GM23338 (cell line): ENCODE measurements around the gene TIMM23. TPM values are rescaled to one million over a fixed set of nuclear protein-coding genes. Genes with fewer than 3 reads are reported as not detected.

Experiments
- ATAC-seq: fragments of 200-7000 bp; cut with Tn5 transposase; 3 replicates; pipeline ENCODE4 v1.9.1; 2020
- DNase-seq: peaks from one replicate; pipeline ENCODE4 v3.0.0-alpha.2; 2015; ENCODE audit warnings: low spot score
- H2AFZ ChIP-seq: fragments of 200-600 bp; sonication (generic); 2 replicates; pipeline ENCODE4 v1.8.0; 2016; ENCODE audit warnings: antibody characterized with exemption, mild to moderate bottlenecking, moderate library complexity
- H3F3A ChIP-seq: fragments of 200-600 bp; sonication (generic); replicated peaks from 2 replicates; pipeline ENCODE4 v1.8.0; 2017; ENCODE audit warnings: antibody characterized with exemption, mixed run types, low read depth
- H3K27ac ChIP-seq: fragments of 200-600 bp; sonication (generic); 2 replicates; pipeline ENCODE4 v1.6.1; 2016; ENCODE audit warnings: low read depth
- H3K27me3 ChIP-seq: fragments of 200-600 bp; sonication (generic); 2 replicates; pipeline ENCODE4 v1.8.0; 2016; ENCODE audit warnings: mild to moderate bottlenecking, mixed run types, moderate library complexity; ENCODE audit not compliant: insufficient read depth
- H3K36me3 ChIP-seq: fragments of 200-600 bp; sonication (generic); 2 replicates; pipeline ENCODE4 v1.8.0; 2016; ENCODE audit warnings: mild to moderate bottlenecking; ENCODE audit not compliant: insufficient read depth
- H3K4me1 ChIP-seq: fragments of 200-600 bp; sonication (generic); 2 replicates; pipeline ENCODE4 v1.8.0; 2016; ENCODE audit warnings: mild to moderate bottlenecking, moderate library complexity; ENCODE audit not compliant: insufficient read depth
- H3K4me2 ChIP-seq: fragments of 200-600 bp; sonication (generic); 2 replicates; pipeline ENCODE4 v1.7.1; 2017; ENCODE audit warnings: mixed run types
- H3K4me3 ChIP-seq: fragments of 200-600 bp; sonication (generic); 2 replicates; pipeline ENCODE4 v1.6.1; 2016; ENCODE audit warnings: mixed run types
- H3K79me2 ChIP-seq: fragments of 200-600 bp; sonication (generic); replicated peaks from 2 replicates; pipeline ENCODE4 v1.8.0; 2017; ENCODE audit warnings: mild to moderate bottlenecking; ENCODE audit not compliant: insufficient read depth
- H3K9me2 ChIP-seq: fragments of 200-600 bp; sonication (generic); 2 replicates; pipeline ENCODE4 v1.8.0; 2017; ENCODE audit not compliant: insufficient read depth
- H4K20me1 ChIP-seq: fragments of 200-600 bp; sonication (generic); replicated peaks from 2 replicates; pipeline ENCODE4 v1.8.0; 2017; ENCODE audit warnings: mild to moderate bottlenecking; ENCODE audit not compliant: insufficient read depth
- H3K27ac Mint-ChIP-seq: 2 replicates; pipeline ENCODE4 v1.8.0; 2020; ENCODE audit warnings: inconsistent platforms, mild to moderate bottlenecking, moderate library complexity, mixed read lengths
- H3K27me3 Mint-ChIP-seq: 3 replicates; pipeline ENCODE4 v1.8.0; 2022; ENCODE audit warnings: low read depth, mild to moderate bottlenecking, moderate library complexity, mixed read lengths, inconsistent platforms; ENCODE audit not compliant: insufficient read depth, poor library complexity
- H3K36me3 Mint-ChIP-seq: 3 replicates; pipeline ENCODE4 v1.8.0; 2021; ENCODE audit warnings: low read depth, mild to moderate bottlenecking, inconsistent platforms, moderate library complexity, mixed read lengths
- H3K4me1 Mint-ChIP-seq: 3 replicates; pipeline ENCODE4 v1.8.0; 2020; ENCODE audit warnings: mild to moderate bottlenecking, inconsistent platforms, mixed read lengths
- H3K4me3 Mint-ChIP-seq: 3 replicates; pipeline ENCODE4 v1.8.0; 2021; ENCODE audit warnings: moderate library complexity, mild to moderate bottlenecking, inconsistent platforms, mixed read lengths
- H3K9me3 Mint-ChIP-seq: 3 replicates; pipeline ENCODE4 v1.8.0; 2020; ENCODE audit warnings: moderate library complexity, mild to moderate bottlenecking, inconsistent platforms, mixed read lengths
- CTCF ChIP-seq, 2 experiments: fragments of 200-600 bp in 1 of 2; sonication (generic) in 1 of 2; conservative IDR thresholded peaks; 2 replicates each; pipeline versions ENCODE4 v1.5.1 to v1.6.1; 2016 to 2017; ENCODE audit warnings: antibody characterized with exemption in 2 of 2, low read depth in 2 of 2, mild to moderate bottlenecking in 2 of 2, moderate library complexity in 1 of 2
- EZH2 ChIP-seq: fragments of 200-600 bp; sonication (generic); IDR thresholded peaks from one replicate; pipeline ENCODE4 v1.8.0; 2017; ENCODE audit warnings: antibody characterized with exemption, mild to moderate bottlenecking, low read depth; ENCODE audit not compliant: unreplicated experiment
- EZH2phosphoT487 ChIP-seq: fragments of 200-600 bp; sonication (generic); IDR thresholded peaks from one replicate; pipeline ENCODE4 v1.8.1; 2018; ENCODE audit warnings: antibody characterized with exemption; ENCODE audit not compliant: unreplicated experiment
- JUNB ChIP-seq: IDR thresholded peaks from one replicate; pipeline ENCODE4 v1.6.1; 2016; ENCODE audit warnings: antibody characterized with exemption; ENCODE audit not compliant: unreplicated experiment
- NANOG ChIP-seq: IDR thresholded peaks from 2 replicates; pipeline ENCODE4 v1.6.1; 2016; ENCODE audit warnings: antibody characterized with exemption, borderline replicate concordance
- POLR2AphosphoS5 ChIP-seq: IDR thresholded peaks from 2 replicates; pipeline ENCODE4 v1.6.1; 2016; ENCODE audit warnings: antibody characterized with exemption, low read depth
- STAT1 ChIP-seq: IDR thresholded peaks from one replicate; pipeline ENCODE4 v1.6.1; 2016; ENCODE audit warnings: antibody characterized with exemption; ENCODE audit not compliant: unreplicated experiment
- ZNF114 ChIP-seq: fragments of 250-450 bp; sonication (Bioruptor Pico); IDR thresholded peaks from 2 replicates; pipeline ENCODE4 v1.5.0; 2020; ENCODE audit warnings: mild to moderate bottlenecking, moderate library complexity
- ZNF331 ChIP-seq: fragments of 250-450 bp; sonication (Bioruptor Pico); IDR thresholded peaks from 2 replicates; pipeline ENCODE4 v1.5.0; 2020; ENCODE audit warnings: low read depth, mild to moderate bottlenecking, moderate library complexity
- polyA plus RNA-seq: library from polyadenylated mRNA; unstranded; fragments of >200 nt; fragmentation: Nextera tagmentation; extraction: Ambion mirVana; gene quantifications from 2 replicates; pipeline ENCODE4 v1.2.1, GENCODE V29; 2016
- total RNA-seq: library from RNA; depleted of rRNA; stranded (reverse); fragments of >200 nt; shearing (Covaris generic); gene quantifications from 2 replicates; pipeline ENCODE4 v1.2.3, GENCODE V29; 2014
- TF ChIP-seq, protein P1 (sequence below): IDR thresholded peaks from one replicate; pipeline ENCODE4 v1.6.1; 2018; ENCODE audit warnings: antibody characterized with exemption; ENCODE audit not compliant: unreplicated experiment
- TF ChIP-seq, protein P2 (sequence below): fragments of 250-450 bp; sonication (Bioruptor Pico); IDR thresholded peaks from 2 replicates; pipeline ENCODE4 v1.5.0; 2020; ENCODE audit warnings: mild to moderate bottlenecking, moderate library complexity

TIMM23 gene
- total and polyA plus RNA-seq, 2 experiments from 2014 or later: 120 to 218 TPM

DNA sequence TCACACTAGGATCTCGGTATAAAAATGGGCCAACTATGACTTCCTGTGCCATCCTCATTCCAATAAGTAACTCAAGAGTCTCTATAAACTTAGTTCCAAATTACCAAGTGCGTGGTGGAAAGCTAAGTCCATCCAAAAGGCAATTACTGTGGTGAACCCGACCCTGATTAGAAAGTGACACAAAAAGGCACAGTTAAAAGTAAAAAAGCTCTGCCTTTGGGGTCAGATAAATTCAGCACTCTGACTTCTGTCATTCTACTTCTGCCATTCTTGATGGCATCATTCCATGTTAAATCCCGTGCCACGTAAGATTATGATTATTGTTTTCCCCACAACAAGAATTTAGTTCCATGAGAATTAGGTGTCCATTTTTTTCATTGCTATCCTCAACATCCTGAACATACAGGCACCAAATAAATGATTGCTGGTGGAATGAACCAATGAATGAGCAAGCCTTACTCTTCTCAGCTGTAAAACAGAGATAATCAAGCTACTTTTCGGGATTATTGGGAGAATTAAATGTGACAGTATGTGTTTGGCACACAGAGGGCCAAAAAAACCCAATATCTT is 57.3 kb downstream of the TIMM23 start (continued):
- no peak for TF ChIP-seq EZH2
- TF ChIP-seq STAT1: no peak
- TF ChIP-seq ZNF114: no peak
- no peak for TF ChIP-seq NANOG
- no peak for TF ChIP-seq EZH2phosphoT487
- no peak for TF ChIP-seq ZNF331 (CRISPR knock-in tag)
- TF ChIP-seq CTCF (conservative IDR thresholded peaks at IDR 0.05; ENCODE audit: low read depth in 2 of 2): no peak
- no peak for TF ChIP-seq JUNB
- TF ChIP-seq, protein P1, sequence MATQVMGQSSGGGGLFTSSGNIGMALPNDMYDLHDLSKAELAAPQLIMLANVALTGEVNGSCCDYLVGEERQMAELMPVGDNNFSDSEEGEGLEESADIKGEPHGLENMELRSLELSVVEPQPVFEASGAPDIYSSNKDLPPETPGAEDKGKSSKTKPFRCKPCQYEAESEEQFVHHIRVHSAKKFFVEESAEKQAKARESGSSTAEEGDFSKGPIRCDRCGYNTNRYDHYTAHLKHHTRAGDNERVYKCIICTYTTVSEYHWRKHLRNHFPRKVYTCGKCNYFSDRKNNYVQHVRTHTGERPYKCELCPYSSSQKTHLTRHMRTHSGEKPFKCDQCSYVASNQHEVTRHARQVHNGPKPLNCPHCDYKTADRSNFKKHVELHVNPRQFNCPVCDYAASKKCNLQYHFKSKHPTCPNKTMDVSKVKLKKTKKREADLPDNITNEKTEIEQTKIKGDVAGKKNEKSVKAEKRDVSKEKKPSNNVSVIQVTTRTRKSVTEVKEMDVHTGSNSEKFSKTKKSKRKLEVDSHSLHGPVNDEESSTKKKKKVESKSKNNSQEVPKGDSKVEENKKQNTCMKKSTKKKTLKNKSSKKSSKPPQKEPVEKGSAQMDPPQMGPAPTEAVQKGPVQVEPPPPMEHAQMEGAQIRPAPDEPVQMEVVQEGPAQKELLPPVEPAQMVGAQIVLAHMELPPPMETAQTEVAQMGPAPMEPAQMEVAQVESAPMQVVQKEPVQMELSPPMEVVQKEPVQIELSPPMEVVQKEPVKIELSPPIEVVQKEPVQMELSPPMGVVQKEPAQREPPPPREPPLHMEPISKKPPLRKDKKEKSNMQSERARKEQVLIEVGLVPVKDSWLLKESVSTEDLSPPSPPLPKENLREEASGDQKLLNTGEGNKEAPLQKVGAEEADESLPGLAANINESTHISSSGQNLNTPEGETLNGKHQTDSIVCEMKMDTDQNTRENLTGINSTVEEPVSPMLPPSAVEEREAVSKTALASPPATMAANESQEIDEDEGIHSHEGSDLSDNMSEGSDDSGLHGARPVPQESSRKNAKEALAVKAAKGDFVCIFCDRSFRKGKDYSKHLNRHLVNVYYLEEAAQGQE: no peak
- TF ChIP-seq POLR2AphosphoS5: no peak

DNA sequence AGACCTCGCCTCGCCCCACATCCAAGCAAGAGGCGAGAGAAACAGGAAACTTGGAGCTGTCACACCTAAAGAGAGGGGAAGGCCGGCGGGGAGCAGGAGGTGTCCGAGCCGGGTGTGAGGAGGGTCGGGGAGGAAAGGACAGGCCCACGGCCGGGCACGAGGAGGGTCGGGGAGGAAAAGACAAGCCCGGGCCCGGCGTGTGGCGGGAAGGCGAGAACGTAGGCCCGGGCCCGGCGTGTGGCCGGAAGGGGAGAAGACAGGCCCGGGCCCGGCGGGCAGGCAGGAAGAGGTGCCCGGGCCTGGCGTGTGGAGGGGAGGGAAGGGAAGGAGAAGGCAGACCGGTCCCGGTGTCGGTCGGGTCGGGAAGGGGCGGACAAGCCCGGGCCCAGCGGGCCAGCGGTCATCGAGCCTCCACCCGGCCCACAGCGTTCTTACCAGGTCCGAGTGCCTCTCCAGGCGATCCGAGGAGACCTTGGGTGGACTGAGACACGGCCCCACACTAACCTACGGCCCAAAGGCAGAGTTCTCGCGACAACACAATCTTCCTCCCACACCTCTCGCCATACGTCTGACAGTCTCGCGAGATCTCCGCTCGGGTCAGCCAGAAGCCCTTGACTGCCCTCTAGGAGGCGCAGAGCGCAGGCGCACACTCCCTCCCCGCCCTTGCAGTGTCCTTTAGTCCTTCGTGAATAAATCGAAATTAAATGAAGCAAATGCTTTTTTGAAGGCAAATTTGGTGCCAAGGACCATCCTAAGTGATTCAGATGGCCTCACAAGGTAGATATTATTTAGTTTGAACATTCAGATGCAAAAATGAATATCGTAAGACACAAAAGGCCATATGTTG is 58.0 kb downstream of the TIMM23 start, which contains the start of gene NCOA4:
NCOA4 (minus strand) TSS at position 533 of the 847 bp plus-strand sequence. CDS start 13,943 bp downstream, outside the sequence.
- Mint-ChIP-seq H3K36me3 (no peaks in the 10 kb centered on the region; the same call in 2 of the 3 replicates), H3K27me3 (peaks cover 8% of the 10 kb centered on the region), H3K4me1 (peaks cover 18% of the 10 kb centered on the region), H3K27ac (peak within 1 kb of the TSS; percentile 84), H3K9me3 (no peaks in the 10 kb centered on the region), H3K4me3 (peak within 1 kb of the TSS; percentile 85)
- Histone ChIP-seq H3K4me1 (peaks cover 10% of the 10 kb centered on the region), H3K79me2 (peaks cover 42% of the 10 kb centered on the region), H3K4me3 (peak within 1 kb of the TSS; percentile 92), H3F3A (no peaks in the 10 kb centered on the region), H2AFZ (peak within 1 kb of the TSS; percentile 93), H3K27me3 (no peaks in the 10 kb centered on the region), H3K27ac (no peak within 1 kb of the TSS), H4K20me1 (peaks cover 21% of the 10 kb centered on the region), H3K4me2 (peak within 1 kb of the TSS; percentile 98), H3K36me3 (no peaks in the 10 kb centered on the region), H3K9me2 (no peaks in the 10 kb centered on the region)
- peak; percentile 99 for DNase-seq
- ATAC-seq: peak; percentile 97
- no peak for TF ChIP-seq STAT1
- no peak for TF ChIP-seq JUNB
- TF ChIP-seq ZNF114: no peak
- TF ChIP-seq EZH2phosphoT487: no peak
- TF ChIP-seq, protein P2, sequence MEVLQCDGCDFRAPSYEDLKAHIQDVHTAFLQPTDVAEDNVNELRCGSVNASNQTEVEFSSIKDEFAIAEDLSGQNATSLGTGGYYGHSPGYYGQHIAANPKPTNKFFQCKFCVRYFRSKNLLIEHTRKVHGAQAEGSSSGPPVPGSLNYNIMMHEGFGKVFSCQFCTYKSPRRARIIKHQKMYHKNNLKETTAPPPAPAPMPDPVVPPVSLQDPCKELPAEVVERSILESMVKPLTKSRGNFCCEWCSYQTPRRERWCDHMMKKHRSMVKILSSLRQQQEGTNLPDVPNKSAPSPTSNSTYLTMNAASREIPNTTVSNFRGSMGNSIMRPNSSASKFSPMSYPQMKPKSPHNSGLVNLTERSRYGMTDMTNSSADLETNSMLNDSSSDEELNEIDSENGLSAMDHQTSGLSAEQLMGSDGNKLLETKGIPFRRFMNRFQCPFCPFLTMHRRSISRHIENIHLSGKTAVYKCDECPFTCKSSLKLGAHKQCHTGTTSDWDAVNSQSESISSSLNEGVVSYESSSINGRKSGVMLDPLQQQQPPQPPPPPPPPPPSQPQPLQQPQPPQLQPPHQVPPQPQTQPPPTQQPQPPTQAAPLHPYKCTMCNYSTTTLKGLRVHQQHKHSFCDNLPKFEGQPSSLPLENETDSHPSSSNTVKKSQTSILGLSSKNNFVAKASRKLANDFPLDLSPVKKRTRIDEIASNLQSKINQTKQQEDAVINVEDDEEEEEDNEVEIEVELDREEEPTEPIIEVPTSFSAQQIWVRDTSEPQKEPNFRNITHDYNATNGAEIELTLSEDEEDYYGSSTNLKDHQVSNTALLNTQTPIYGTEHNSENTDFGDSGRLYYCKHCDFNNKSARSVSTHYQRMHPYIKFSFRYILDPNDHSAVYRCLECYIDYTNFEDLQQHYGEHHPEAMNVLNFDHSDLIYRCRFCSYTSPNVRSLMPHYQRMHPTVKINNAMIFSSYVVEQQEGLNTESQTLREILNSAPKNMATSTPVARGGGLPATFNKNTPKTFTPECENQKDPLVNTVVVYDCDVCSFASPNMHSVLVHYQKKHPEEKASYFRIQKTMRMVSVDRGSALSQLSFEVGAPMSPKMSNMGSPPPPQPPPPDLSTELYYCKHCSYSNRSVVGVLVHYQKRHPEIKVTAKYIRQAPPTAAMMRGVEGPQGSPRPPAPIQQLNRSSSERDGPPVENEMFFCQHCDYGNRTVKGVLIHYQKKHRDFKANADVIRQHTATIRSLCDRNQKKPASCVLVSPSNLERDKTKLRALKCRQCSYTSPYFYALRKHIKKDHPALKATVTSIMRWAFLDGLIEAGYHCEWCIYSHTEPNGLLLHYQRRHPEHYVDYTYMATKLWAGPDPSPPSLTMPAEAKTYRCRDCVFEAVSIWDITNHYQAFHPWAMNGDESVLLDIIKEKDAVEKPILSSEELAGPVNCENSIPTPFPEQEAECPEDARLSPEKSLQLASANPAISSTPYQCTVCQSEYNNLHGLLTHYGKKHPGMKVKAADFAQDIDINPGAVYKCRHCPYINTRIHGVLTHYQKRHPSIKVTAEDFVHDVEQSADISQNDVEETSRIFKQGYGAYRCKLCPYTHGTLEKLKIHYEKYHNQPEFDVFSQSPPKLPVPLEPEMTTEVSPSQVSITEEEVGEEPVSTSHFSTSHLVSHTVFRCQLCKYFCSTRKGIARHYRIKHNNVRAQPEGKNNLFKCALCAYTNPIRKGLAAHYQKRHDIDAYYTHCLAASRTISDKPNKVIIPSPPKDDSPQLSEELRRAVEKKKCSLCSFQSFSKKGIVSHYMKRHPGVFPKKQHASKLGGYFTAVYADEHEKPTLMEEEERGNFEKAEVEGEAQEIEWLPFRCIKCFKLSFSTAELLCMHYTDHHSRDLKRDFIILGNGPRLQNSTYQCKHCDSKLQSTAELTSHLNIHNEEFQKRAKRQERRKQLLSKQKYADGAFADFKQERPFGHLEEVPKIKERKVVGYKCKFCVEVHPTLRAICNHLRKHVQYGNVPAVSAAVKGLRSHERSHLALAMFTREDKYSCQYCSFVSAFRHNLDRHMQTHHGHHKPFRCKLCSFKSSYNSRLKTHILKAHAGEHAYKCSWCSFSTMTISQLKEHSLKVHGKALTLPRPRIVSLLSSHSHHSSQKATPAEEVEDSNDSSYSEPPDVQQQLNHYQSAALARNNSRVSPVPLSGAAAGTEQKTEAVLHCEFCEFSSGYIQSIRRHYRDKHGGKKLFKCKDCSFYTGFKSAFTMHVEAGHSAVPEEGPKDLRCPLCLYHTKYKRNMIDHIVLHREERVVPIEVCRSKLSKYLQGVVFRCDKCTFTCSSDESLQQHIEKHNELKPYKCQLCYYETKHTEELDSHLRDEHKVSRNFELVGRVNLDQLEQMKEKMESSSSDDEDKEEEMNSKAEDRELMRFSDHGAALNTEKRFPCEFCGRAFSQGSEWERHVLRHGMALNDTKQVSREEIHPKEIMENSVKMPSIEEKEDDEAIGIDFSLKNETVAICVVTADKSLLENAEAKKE (CRISPR knock-in tag): no peak
